Measurements from ENCODE around the gene ARHGEF11.

- TF ChIP-seq HINFP (tag; conservative IDR thresholded peaks at IDR 0.05; ENCODE audit: low read depth) (no peak), ZNF431 (CRISPR knock-in tag; IDR thresholded peaks at IDR 0.05) (no peak), STAT6 (CRISPR knock-in tag; IDR thresholded peaks at IDR 0.05) (no peak), CTCF (IDR thresholded peaks at IDR 0.05 in 2 of 3, conservative IDR thresholded peaks at IDR 0.05 in 1 of 3; ENCODE audit: insufficient read depth in 2 of 3, low read depth in 1 of 3, low read length in 3 of 3) (no peak), REST (IDR thresholded peaks at IDR 0.05; ENCODE audit: borderline replicate concordance) (no peak), REST (CRISPR knock-in tag; IDR thresholded peaks at IDR 0.05; ENCODE audit: low read depth) (no peak), ZNF707 (CRISPR knock-in tag; conservative IDR thresholded peaks at IDR 0.05) (no peak)
Measured at GRCh38 chr1:157095091-157095490, 49.5 kb upstream of the ARHGEF11 start.

Measured in K562 (cell line).